ENCODE data around the gene PRPSAP1.

Gene PRPSAP1

DNA sequence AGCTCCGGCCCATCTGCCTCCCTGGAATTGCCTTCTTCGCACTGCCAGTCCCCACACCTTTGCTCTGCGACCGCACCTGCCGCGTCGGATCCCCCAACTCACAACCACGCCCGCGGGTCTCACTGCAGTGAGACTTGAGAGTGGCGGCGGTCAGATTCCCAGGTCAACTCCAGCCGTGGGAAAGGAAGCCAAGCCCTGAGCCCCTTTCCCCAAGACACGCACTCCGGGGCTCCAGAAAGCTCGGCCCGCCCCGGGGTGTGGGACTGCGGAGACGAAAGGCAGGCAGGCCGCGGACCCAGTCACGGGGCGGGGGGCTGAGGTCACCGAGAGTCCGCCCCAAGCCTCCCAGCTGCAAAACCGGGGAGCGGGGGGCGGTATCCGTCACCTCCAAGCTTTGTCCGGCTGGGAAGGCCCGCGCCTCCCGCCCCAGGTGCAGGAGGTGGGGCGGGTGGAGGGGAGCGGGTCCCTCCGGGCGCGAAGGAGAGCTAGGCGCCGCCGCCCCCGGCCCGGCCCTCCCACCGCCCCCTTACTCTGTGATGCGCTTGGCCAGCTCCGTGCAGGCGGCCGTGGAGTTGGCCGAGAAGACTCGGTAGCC, 615 bp downstream of the PRPSAP1 start:
- peaks cover 12% of the 10 kb centered on the region; the same call in 1 of the 2 replicates for H3K4me1 ChIP-seq (ENCODE audit: control insufficient read depth, insufficient read depth, low read length)
- CTCF ChIA-PET, result interaction anchor here (0.6 to 3.5 kb wide), 12 partner anchors 9 to 754 kb away, joined by 3 to 38 read pairs (median 4); partner anchors contain the start of gene SPHK1
- POLR2A ChIA-PET, result interaction anchor here (0.5 to 2.9 kb wide), 33 partner anchors 8 to 498 kb away, joined by 3 to 51 read pairs (median 4); partner anchors contain the start of genes FBF1, SPHK1, UBALD2 and WBP2
- peaks cover 7 to 15% of the 10 kb centered on the region in 2 experiments; a peak in 2 of 3 replicates for H3K36me3 ChIP-seq (ENCODE audit: control insufficient read depth in 2 of 2, insufficient read depth in 1 of 2, low read length in 2 of 2)
- peak overlapping the region; percentile 90 for H3K4me3 ChIP-seq (ENCODE audit: low read depth, low read length)
- no peaks in the 10 kb centered on the region for H3K9me3 ChIP-seq (ENCODE audit: control insufficient read depth, insufficient read depth, low read depth, low read length)
- H3K27ac ChIP-seq (ENCODE audit: extremely low read depth, low read depth, low read length), result peak overlapping the region; percentile 96
- TF ChIP-seq ZBTB7A (tag by site-specific recombination; IDR thresholded peaks at IDR 0.05; ENCODE audit: low read depth) (no peak), KLF16 (tag by site-specific recombination; IDR thresholded peaks at IDR 0.05) (no peak), ZNF792 (tag by site-specific recombination; IDR thresholded peaks at IDR 0.05) (no peak), ZNF133 (tag by site-specific recombination; IDR thresholded peaks at IDR 0.05) (no peak), ZNF621 (tag by site-specific recombination; IDR thresholded peaks at IDR 0.05) (no peak), ZBTB20 (tag by site-specific recombination; IDR thresholded peaks at IDR 0.05) (peak; percentile 1; the same call in 1 of the 2 replicates), SETDB1 (IDR thresholded peaks at IDR 0.05; ENCODE audit: insufficient read length, low read length) (no peak), OSR2 (tag by site-specific recombination; IDR thresholded peaks at IDR 0.05) (no peak), WT1 (tag by site-specific recombination; IDR thresholded peaks at IDR 0.05) (no peak), ZNF529 (tag by site-specific recombination; IDR thresholded peaks at IDR 0.05; ENCODE audit: insufficient replicate concordance) (no peak), ZBTB21 (tag by site-specific recombination; IDR thresholded peaks at IDR 0.05) (no peak), ZNF174 (tag by site-specific recombination; IDR thresholded peaks at IDR 0.05) (no peak), ZNF138 (tag by site-specific recombination; IDR thresholded peaks at IDR 0.05; ENCODE audit: borderline replicate concordance) (no peak), ZNF549 (tag by site-specific recombination; IDR thresholded peaks at IDR 0.05) (no peak), EGR2 (tag by site-specific recombination; IDR thresholded peaks at IDR 0.05; ENCODE audit: low read depth) (0 out of 2 replicates have a peak, but pooled peaks have one; percentile 6), ZNF660 (tag by site-specific recombination; IDR thresholded peaks at IDR 0.05) (peak; percentile 14; the same call in 1 of the 2 replicates), ZNF76 (tag by site-specific recombination; IDR thresholded peaks at IDR 0.05; ENCODE audit: borderline replicate concordance, low read depth) (no peak), SP2 (tag by site-specific recombination; IDR thresholded peaks at IDR 0.05) (peak; percentile 73), IKZF3 (tag by site-specific recombination; IDR thresholded peaks at IDR 0.05) (peak; percentile 28; the same call in 1 of the 2 replicates)
- TF ChIP-seq, protein P1, sequence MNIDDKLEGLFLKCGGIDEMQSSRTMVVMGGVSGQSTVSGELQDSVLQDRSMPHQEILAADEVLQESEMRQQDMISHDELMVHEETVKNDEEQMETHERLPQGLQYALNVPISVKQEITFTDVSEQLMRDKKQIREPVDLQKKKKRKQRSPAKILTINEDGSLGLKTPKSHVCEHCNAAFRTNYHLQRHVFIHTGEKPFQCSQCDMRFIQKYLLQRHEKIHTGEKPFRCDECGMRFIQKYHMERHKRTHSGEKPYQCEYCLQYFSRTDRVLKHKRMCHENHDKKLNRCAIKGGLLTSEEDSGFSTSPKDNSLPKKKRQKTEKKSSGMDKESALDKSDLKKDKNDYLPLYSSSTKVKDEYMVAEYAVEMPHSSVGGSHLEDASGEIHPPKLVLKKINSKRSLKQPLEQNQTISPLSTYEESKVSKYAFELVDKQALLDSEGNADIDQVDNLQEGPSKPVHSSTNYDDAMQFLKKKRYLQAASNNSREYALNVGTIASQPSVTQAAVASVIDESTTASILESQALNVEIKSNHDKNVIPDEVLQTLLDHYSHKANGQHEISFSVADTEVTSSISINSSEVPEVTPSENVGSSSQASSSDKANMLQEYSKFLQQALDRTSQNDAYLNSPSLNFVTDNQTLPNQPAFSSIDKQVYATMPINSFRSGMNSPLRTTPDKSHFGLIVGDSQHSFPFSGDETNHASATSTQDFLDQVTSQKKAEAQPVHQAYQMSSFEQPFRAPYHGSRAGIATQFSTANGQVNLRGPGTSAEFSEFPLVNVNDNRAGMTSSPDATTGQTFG (tag by site-specific recombination; IDR thresholded peaks at IDR 0.05; ENCODE audit: borderline replicate concordance), result no peak
- TF ChIP-seq, protein P2, sequence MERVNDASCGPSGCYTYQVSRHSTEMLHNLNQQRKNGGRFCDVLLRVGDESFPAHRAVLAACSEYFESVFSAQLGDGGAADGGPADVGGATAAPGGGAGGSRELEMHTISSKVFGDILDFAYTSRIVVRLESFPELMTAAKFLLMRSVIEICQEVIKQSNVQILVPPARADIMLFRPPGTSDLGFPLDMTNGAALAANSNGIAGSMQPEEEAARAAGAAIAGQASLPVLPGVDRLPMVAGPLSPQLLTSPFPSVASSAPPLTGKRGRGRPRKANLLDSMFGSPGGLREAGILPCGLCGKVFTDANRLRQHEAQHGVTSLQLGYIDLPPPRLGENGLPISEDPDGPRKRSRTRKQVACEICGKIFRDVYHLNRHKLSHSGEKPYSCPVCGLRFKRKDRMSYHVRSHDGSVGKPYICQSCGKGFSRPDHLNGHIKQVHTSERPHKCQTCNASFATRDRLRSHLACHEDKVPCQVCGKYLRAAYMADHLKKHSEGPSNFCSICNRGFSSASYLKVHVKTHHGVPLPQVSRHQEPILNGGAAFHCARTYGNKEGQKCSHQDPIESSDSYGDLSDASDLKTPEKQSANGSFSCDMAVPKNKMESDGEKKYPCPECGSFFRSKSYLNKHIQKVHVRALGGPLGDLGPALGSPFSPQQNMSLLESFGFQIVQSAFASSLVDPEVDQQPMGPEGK (tag by site-specific recombination; IDR thresholded peaks at IDR 0.05), result peak; percentile 55
- TF ChIP-seq, protein P3, sequence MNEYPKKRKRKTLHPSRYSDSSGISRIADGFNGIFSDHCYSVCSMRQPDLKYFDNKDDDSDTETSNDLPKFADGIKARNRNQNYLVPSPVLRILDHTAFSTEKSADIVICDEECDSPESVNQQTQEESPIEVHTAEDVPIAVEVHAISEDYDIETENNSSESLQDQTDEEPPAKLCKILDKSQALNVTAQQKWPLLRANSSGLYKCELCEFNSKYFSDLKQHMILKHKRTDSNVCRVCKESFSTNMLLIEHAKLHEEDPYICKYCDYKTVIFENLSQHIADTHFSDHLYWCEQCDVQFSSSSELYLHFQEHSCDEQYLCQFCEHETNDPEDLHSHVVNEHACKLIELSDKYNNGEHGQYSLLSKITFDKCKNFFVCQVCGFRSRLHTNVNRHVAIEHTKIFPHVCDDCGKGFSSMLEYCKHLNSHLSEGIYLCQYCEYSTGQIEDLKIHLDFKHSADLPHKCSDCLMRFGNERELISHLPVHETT (tag by site-specific recombination; IDR thresholded peaks at IDR 0.05), result no peak
- TF ChIP-seq, protein P4, sequence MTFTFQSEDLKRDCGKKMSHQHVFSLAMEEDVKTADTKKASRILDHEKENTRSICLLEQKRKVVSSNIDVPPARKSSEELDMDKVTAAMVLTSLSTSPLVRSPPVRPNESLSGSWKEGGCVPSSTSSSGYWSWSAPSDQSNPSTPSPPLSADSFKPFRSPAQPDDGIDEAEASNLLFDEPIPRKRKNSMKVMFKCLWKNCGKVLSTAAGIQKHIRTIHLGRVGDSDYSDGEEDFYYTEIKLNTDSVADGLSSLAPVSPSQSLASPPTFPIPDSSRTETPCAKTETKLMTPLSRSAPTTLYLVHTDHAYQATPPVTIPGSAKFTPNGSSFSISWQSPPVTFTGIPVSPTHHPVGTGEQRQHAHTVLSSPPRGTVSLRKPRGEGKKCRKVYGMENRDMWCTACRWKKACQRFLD (tag by site-specific recombination; IDR thresholded peaks at IDR 0.05), result no peak
- TF ChIP-seq, protein P5, sequence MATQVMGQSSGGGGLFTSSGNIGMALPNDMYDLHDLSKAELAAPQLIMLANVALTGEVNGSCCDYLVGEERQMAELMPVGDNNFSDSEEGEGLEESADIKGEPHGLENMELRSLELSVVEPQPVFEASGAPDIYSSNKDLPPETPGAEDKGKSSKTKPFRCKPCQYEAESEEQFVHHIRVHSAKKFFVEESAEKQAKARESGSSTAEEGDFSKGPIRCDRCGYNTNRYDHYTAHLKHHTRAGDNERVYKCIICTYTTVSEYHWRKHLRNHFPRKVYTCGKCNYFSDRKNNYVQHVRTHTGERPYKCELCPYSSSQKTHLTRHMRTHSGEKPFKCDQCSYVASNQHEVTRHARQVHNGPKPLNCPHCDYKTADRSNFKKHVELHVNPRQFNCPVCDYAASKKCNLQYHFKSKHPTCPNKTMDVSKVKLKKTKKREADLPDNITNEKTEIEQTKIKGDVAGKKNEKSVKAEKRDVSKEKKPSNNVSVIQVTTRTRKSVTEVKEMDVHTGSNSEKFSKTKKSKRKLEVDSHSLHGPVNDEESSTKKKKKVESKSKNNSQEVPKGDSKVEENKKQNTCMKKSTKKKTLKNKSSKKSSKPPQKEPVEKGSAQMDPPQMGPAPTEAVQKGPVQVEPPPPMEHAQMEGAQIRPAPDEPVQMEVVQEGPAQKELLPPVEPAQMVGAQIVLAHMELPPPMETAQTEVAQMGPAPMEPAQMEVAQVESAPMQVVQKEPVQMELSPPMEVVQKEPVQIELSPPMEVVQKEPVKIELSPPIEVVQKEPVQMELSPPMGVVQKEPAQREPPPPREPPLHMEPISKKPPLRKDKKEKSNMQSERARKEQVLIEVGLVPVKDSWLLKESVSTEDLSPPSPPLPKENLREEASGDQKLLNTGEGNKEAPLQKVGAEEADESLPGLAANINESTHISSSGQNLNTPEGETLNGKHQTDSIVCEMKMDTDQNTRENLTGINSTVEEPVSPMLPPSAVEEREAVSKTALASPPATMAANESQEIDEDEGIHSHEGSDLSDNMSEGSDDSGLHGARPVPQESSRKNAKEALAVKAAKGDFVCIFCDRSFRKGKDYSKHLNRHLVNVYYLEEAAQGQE (tag by site-specific recombination; IDR thresholded peaks at IDR 0.05), result no peak
- TF ChIP-seq, protein P6, sequence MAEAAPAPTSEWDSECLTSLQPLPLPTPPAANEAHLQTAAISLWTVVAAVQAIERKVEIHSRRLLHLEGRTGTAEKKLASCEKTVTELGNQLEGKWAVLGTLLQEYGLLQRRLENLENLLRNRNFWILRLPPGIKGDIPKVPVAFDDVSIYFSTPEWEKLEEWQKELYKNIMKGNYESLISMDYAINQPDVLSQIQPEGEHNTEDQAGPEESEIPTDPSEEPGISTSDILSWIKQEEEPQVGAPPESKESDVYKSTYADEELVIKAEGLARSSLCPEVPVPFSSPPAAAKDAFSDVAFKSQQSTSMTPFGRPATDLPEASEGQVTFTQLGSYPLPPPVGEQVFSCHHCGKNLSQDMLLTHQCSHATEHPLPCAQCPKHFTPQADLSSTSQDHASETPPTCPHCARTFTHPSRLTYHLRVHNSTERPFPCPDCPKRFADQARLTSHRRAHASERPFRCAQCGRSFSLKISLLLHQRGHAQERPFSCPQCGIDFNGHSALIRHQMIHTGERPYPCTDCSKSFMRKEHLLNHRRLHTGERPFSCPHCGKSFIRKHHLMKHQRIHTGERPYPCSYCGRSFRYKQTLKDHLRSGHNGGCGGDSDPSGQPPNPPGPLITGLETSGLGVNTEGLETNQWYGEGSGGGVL (tag by site-specific recombination; IDR thresholded peaks at IDR 0.05), result peak; percentile 95

Data from HEK293 (cell line).